NB4 (cell line): ENCODE measurements around the gene FUCA2.
A peak's percentile ranks its signal among the peaks of the same experiment; 100 is the strongest.

Source experiments
- DNase-seq: peaks from one replicate; pipeline ENCODE4 v3.0.0; 2010; ENCODE audit warnings: low read depth
- H3K4me3 ChIP-seq: one replicate; pipeline ENCODE4 v1.5.1; 2011; ENCODE audit warnings: mild to moderate bottlenecking, low read depth, low read length, moderate library complexity
- MYC ChIP-seq: IDR thresholded peaks from 2 replicates; pipeline ENCODE4 v1.6.1; 2011; ENCODE audit warnings: low read depth, low read length
- POLR2A ChIP-seq: IDR thresholded peaks from 2 replicates; pipeline ENCODE4 v1.6.1; 2011; ENCODE audit warnings: mild to moderate bottlenecking; ENCODE audit not compliant: insufficient read length; ENCODE audit errors: extremely low read depth
- TF ChIP-seq, protein P1 (sequence below): IDR thresholded peaks from one replicate; pipeline ENCODE4 v1.5.1; 2012; ENCODE audit warnings: low read depth, low read length
- TF ChIP-seq, protein P2 (sequence below): IDR thresholded peaks from 2 replicates; pipeline ENCODE4 v1.6.1; 2011; ENCODE audit warnings: low read depth, low read length

FUCA2 gene

DNA sequence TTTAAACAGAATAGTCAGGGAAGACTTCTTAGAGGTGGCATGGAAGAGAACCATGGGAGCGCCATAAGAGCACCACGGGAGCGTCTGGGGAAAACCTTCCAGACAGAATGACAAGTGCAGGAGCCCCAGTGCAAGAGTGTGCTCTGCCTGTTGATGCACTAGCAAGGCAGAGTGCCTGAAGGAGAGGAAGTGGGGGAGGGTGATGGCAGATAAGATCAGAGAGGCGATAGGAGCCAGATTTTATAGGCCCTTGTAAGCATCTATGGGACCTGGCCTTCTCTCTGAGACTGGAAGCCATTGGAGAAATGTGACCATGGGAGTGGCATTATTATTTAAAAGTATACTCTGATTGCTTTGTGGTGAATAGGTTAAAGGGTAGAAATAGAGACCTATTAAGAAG lies 13.1 kb downstream of the FUCA2 start:
- peak; percentile 56 for DNase-seq
- TF ChIP-seq MYC (no peak), POLR2A (no peak)
- TF ChIP-seq, protein P1, sequence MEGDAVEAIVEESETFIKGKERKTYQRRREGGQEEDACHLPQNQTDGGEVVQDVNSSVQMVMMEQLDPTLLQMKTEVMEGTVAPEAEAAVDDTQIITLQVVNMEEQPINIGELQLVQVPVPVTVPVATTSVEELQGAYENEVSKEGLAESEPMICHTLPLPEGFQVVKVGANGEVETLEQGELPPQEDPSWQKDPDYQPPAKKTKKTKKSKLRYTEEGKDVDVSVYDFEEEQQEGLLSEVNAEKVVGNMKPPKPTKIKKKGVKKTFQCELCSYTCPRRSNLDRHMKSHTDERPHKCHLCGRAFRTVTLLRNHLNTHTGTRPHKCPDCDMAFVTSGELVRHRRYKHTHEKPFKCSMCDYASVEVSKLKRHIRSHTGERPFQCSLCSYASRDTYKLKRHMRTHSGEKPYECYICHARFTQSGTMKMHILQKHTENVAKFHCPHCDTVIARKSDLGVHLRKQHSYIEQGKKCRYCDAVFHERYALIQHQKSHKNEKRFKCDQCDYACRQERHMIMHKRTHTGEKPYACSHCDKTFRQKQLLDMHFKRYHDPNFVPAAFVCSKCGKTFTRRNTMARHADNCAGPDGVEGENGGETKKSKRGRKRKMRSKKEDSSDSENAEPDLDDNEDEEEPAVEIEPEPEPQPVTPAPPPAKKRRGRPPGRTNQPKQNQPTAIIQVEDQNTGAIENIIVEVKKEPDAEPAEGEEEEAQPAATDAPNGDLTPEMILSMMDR, result no peak
- TF ChIP-seq, protein P2, sequence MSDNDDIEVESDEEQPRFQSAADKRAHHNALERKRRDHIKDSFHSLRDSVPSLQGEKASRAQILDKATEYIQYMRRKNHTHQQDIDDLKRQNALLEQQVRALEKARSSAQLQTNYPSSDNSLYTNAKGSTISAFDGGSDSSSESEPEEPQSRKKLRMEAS, result no peak
- H3K4me3 ChIP-seq, result no peak overlapping the region

DNA sequence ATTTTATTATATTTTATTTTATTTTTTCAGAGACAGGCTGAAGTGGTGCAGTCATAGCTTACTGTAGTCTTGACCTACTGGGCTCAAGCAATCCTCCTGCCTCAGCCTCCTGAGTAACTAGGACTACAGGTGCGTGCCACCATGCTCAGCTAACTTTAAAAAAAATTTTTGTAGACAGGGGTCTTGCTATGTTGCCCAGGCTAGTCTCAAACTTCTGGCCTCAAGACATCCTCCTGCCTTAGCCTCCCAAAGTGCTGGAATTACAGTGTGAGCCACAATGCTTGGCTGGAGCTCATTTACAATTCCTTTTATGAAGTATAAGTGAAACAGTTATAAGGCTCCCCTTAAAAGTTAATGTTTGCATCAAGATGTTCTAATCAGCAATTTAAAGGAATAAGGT lies 14.5 kb downstream of the FUCA2 start:
- H3K4me3 ChIP-seq, result no peak overlapping the region
- DNase-seq, result no peak
- TF ChIP-seq POLR2A (no peak), MYC (no peak)
- TF ChIP-seq, protein P1, result no peak
- TF ChIP-seq, protein P2, result no peak

DNA sequence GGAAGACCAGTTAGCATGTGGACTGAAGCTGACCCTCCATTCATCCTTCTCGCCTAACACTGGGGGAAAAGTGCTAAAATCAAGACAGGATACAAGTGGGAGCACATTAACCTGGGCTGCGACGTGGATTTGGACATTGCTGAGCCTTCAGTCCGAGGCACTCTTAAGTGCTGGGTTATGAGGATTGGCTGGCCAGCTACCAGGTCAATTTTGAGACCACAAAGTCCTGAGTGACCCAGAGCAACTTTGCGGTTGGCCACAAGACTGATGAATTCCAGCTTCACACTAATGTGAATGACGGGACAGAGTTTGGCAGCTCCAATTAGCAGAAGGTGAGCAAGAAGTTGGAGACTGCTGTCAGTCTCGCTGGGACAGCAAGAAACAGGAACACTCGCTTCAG lies 20.7 kb downstream of the FUCA2 start:
- DNase-seq, result no peak
- no peak overlapping the region for H3K4me3 ChIP-seq
- TF ChIP-seq, protein P1, result no peak
- TF ChIP-seq, protein P2, result no peak

DNA sequence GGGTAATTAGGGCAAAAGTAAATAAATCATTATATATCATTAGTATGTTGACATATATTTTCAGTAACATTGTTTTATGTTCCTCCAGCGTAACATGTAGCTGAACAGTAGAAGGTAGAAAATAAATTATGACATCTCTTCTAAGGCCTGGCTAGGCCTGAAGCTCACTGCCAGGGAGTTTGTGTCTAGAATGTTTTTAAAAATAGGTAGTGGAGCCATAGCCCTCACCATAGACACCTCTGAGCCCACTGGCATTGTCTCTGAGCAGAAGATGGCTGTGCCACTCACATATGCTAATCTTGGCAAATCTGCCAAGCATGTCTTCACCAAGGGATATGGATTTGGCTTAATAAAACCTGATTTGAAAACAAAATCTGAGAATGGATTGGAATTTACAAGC lies 21.3 kb downstream of the FUCA2 start:
- no peak for TF ChIP-seq POLR2A
- TF ChIP-seq MYC, result no peak
- TF ChIP-seq, protein P1, result no peak
- TF ChIP-seq, protein P2, result no peak
- H3K4me3 ChIP-seq, result no peak overlapping the region
- no peak for DNase-seq

DNA sequence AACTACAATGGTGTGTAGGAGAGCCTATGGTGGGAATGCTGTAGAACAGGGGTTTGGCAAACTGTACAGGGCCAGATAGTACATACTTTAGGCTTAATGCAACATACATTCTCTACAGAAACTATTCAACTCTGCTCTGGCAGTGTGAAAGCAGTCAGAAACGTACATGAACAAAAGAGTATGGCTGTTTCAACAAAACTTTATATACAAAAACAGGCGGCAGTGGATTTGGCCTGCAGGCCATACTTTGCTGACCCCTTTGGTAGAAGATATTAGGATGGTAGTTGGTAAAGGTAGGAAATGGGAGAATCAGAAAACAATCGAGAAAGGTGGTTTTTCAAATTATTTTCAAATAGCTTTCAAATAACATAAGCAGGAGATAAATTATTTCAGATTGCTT lies 24.8 kb downstream of the FUCA2 start:
- H3K4me3 ChIP-seq, result no peak overlapping the region
- no peak for DNase-seq
- no peak for TF ChIP-seq MYC
- TF ChIP-seq, protein P1, result no peak
- TF ChIP-seq POLR2A, result no peak
- TF ChIP-seq, protein P2, result no peak

DNA sequence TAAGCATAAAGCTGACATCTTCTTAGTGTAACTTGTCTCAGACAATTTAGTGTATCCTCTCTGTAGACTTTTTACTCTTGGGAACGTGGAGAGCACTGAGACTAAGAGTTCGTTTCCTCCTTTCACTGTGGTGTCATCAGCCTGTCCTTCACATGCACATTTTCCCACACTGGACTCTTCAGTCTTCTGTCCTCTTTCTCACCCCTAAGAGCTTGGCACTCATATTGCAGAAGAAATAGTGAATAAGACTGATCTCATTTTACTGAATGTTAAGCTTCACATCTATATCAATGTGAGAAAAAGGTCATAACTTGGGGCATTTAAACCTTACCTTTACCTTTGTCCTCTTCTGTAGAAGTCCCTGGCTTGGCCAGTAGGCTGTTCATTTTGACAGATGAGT lies 25.6 kb downstream of the FUCA2 start:
- H3K4me3 ChIP-seq, result no peak overlapping the region
- TF ChIP-seq, protein P2, result no peak
- TF ChIP-seq POLR2A, result no peak
- TF ChIP-seq, protein P1, result no peak
- TF ChIP-seq MYC, result no peak
- DNase-seq, result no peak
